ENCODE data around the gene F2. TPM values are rescaled to one million over a fixed set of nuclear protein-coding genes. Genes with fewer than 3 reads are reported as not detected.

Gene F2
- polyA plus RNA-seq, 4 donors: 0.09 to 2.3 TPM; not detected in 2

DNA sequence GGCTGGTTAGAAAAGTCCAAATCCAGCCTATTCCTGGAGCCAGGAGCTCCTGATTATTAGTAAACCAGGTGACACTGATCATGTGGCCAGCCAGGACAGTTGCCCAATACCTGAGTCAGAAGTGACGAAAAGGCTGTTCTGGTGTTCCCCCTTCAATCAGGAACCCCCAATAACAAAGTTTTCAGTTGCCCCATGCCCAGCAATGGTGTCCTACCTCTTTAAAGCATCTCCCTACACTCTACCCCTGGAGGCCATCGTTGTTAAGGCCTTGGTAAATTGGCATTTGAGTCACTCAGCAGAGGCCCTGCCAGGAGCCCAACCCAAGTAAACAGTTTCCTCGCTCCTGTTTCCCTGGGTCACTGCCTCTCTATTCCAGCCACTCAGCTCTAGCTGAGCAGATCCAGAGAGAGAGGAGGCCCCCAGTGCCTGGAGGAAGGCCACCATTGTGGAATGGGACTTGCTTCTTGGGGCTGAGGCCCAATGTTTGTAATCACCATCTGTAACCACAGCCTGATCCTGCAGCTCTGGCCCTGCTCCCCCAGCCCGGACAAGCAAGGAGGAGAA is 43.6 kb upstream of the F2 start:
- H3K4me3 ChIP-seq (ENCODE audit: low read depth in 1 of 3, low read length in 3 of 3): no peak overlapping the region
- DNase-seq (peak; percentile 65 to 78), FAIRE-seq (no peak)
- peaks cover 2 to 45% (median 10%) of the 10 kb centered on the region in 3 donors for H3K4me1 ChIP-seq (ENCODE audit: control insufficient read depth in 3 of 3, insufficient read depth in 2 of 3, low read depth in 1 of 3, low read length in 2 of 3)
- no peaks in the 10 kb centered on the region for H3K9me3 ChIP-seq (ENCODE audit: control insufficient read depth in 2 of 2, insufficient read depth in 1 of 2, low read depth in 1 of 2, low read length in 1 of 2)
- H3K27ac ChIP-seq (ENCODE audit: low read depth in 1 of 3, low read length in 2 of 3): peak overlapping the region; percentile 27 to 97 (median 77)
- no peaks in the 10 kb centered on the region for H3K27me3 ChIP-seq (ENCODE audit: control insufficient read depth in 3 of 3, insufficient read depth in 3 of 3, low read length in 3 of 3)
- H3K36me3 ChIP-seq (ENCODE audit: control insufficient read depth in 3 of 3, insufficient read depth in 2 of 3, low read depth in 1 of 3, low read length in 3 of 3): peaks cover 14 to 90% (median 25%) of the 10 kb centered on the region in 3 donors
- 26 to 35% (median 31%) methylated on average over 4 of the region's 4 CpGs for WGBS, 3 donors

DNA sequence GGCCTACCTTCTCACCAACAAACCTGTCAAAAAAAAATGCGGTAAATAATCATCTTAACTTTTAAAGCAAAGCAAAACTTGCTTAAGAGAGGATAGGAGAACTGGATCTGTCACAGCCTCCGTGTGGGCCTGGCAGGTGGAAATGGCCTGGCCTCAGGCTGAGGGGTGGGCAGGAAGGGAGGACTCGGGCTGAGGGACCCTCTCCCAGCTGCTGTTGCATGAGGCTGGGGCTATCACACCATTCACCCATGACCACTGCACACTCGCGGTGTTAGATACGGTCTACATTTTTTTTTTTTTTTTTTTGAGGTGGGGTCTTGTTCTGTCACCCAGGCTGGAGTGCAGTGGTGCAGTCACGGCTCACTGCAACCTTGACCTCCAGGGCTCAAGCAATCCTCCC is 43.1 kb upstream of the F2 start:
- no peak for DNase-seq
- peak overlapping the region in 2 of 3 donors; percentile 77 to 97 for H3K27ac ChIP-seq (ENCODE audit: low read depth in 1 of 3, low read length in 2 of 3)

DNA sequence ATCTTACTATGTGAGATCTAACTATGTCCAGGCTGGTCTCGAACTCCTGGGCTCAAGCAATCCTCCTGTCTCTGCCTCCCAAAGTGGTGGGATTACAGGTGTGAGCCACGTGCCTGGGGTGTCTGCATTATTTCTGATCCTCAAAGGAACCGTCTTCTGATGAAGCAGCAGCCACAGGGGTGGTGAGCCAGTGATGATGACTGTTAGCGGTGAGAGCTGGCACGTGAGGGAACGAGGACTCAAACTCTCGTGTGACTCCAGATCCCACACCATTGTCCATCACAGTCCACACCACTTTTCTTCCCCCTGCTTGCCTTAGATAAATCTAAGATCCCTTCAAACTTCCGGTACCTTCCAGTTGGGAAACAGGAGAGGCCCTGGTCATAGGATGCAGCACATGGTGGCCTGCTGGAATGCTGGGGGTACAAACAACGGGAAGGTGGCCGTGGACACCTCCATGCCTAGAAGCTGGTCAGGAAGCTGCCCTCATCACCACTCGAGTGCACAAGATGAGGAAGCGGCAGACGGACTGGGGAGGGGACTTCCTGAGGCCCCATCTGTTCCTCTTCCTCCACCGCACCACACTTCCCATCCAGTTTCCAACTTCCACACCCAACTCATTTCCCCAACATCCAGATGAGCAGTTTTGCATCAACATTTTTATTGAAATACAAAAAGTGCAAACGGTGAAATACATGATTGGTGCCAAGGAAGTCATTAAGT is 42.4 kb upstream of the F2 start:
- Histone ChIP-seq H3K4me3 (ENCODE audit: low read depth in 1 of 3, low read length in 3 of 3) (no peak overlapping the region), H3K4me1 (ENCODE audit: control insufficient read depth in 3 of 3, insufficient read depth in 2 of 3, low read depth in 1 of 3, low read length in 2 of 3) (peaks cover 2 to 45% (median 10%) of the 10 kb centered on the region in 3 donors), H3K27ac (ENCODE audit: low read depth in 1 of 3, low read length in 2 of 3) (peak overlapping the region in 2 of 3 donors; percentile 48 to 97), H3K9me3 (ENCODE audit: control insufficient read depth in 2 of 2, insufficient read depth in 1 of 2, low read depth in 1 of 2, low read length in 1 of 2) (no peaks in the 10 kb centered on the region), H3K27me3 (ENCODE audit: control insufficient read depth in 3 of 3, insufficient read depth in 3 of 3, low read length in 3 of 3) (no peaks in the 10 kb centered on the region), H3K36me3 (ENCODE audit: control insufficient read depth in 3 of 3, insufficient read depth in 2 of 3, low read depth in 1 of 3, low read length in 3 of 3) (peaks cover 16 to 91% (median 28%) of the 10 kb centered on the region in 3 donors)
- 77 to 84% (median 78%) methylated on average over 15 of the region's 15 CpGs for WGBS, 3 donors
- DNase-seq (no peak), FAIRE-seq (no peak)

More for the DNA sequence above, 43.1 kb upstream of the F2 start:
- WGBS, 3 donors: 83 to 89% (median 87%) methylated on average over 7 of the region's 7 CpGs
- H3K27me3 ChIP-seq (ENCODE audit: control insufficient read depth in 3 of 3, insufficient read depth in 3 of 3, low read length in 3 of 3): no peaks in the 10 kb centered on the region
- peaks cover 17 to 91% (median 26%) of the 10 kb centered on the region in 3 donors for H3K36me3 ChIP-seq (ENCODE audit: control insufficient read depth in 3 of 3, insufficient read depth in 2 of 3, low read depth in 1 of 3, low read length in 3 of 3)
- FAIRE-seq: no peak
- peaks cover 2 to 45% (median 10%) of the 10 kb centered on the region in 3 donors for H3K4me1 ChIP-seq (ENCODE audit: control insufficient read depth in 3 of 3, insufficient read depth in 2 of 3, low read depth in 1 of 3, low read length in 2 of 3)
- no peaks in the 10 kb centered on the region for H3K9me3 ChIP-seq (ENCODE audit: control insufficient read depth in 2 of 2, insufficient read depth in 1 of 2, low read depth in 1 of 2, low read length in 1 of 2)
- no peak overlapping the region for H3K4me3 ChIP-seq (ENCODE audit: low read depth in 1 of 3, low read length in 3 of 3)

GRCh38 chr11:46677169-46677568 is 41.8 kb upstream of the F2 start:
- DNase-seq: no peak
- 92 to 97% (median 92%) methylated on average over 8 of the region's 8 CpGs for WGBS, 3 donors
- no peak for FAIRE-seq
- no peak overlapping the region for H3K4me3 ChIP-seq (ENCODE audit: low read depth in 1 of 3, low read length in 3 of 3)
- H3K4me1 ChIP-seq (ENCODE audit: control insufficient read depth in 3 of 3, insufficient read depth in 2 of 3, low read depth in 1 of 3, low read length in 2 of 3): peaks cover 2 to 45% (median 10%) of the 10 kb centered on the region in 3 donors
- no peaks in the 10 kb centered on the region for H3K27me3 ChIP-seq (ENCODE audit: control insufficient read depth in 3 of 3, insufficient read depth in 3 of 3, low read length in 3 of 3)
- H3K36me3 ChIP-seq (ENCODE audit: control insufficient read depth in 3 of 3, insufficient read depth in 2 of 3, low read depth in 1 of 3, low read length in 3 of 3): peaks cover 19 to 91% (median 31%) of the 10 kb centered on the region in 3 donors
- no peaks in the 10 kb centered on the region for H3K9me3 ChIP-seq (ENCODE audit: control insufficient read depth in 2 of 2, insufficient read depth in 1 of 2, low read depth in 1 of 2, low read length in 1 of 2)
- no peak overlapping the region for H3K27ac ChIP-seq (ENCODE audit: low read depth in 1 of 3, low read length in 2 of 3)

DNA sequence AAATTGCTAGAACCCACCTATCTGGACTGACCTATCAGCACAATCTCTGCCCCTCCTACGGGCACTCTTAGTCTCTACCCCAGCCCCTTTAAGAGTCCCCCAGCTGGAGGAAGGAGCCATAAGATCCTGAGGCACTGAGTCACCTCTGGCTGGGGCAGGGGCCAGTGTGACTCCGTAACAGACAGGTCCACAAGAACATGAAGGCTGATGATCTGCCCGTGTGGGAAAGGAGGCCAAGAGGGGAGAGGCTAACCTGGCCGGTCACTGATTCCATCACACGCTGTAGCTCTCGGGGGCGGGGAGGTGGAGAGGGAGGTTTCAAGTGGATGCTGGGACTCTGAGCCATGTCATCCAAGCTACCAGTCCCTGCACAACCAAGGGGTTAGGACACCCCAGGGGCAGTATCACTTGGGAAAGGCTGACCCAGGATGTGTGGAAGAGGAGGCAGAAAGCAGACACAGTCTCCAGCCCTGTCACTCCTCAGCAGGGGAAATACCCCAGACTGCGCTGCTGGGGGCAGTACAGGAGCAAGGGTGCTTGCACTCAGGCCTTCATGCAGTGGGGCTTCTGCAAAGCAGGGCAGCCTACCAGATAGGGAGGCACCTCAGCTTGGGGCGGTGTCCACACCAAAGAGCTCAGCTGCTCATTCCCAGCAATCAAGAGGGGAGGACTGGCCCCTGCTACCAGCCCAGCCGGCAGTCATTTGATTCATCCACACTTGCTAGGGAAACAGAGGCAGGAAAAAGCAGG is 40.8 kb upstream of the F2 start:
- FAIRE-seq: no peak
- Histone ChIP-seq H3K27ac (ENCODE audit: low read depth in 1 of 3, low read length in 2 of 3) (no peak overlapping the region), H3K36me3 (ENCODE audit: control insufficient read depth in 3 of 3, insufficient read depth in 2 of 3, low read depth in 1 of 3, low read length in 3 of 3) (peaks cover 19 to 90% (median 27%) of the 10 kb centered on the region in 3 donors), H3K4me1 (ENCODE audit: control insufficient read depth in 3 of 3, insufficient read depth in 2 of 3, low read depth in 1 of 3, low read length in 2 of 3) (peaks cover 2 to 45% (median 10%) of the 10 kb centered on the region in 3 donors), H3K4me3 (ENCODE audit: low read depth in 1 of 3, low read length in 3 of 3) (no peak overlapping the region), H3K27me3 (ENCODE audit: control insufficient read depth in 3 of 3, insufficient read depth in 3 of 3, low read length in 3 of 3) (no peaks in the 10 kb centered on the region), H3K9me3 (ENCODE audit: control insufficient read depth in 2 of 2, insufficient read depth in 1 of 2, low read depth in 1 of 2, low read length in 1 of 2) (no peaks in the 10 kb centered on the region)
- no peak for DNase-seq
- 84 to 90% (median 86%) methylated on average over 10 of the region's 10 CpGs for WGBS, 3 donors

GRCh38 chr11:46678741-46679130 is 40.3 kb upstream of the F2 start:
- Histone ChIP-seq H3K27me3 (ENCODE audit: control insufficient read depth in 3 of 3, insufficient read depth in 3 of 3, low read length in 3 of 3) (no peaks in the 10 kb centered on the region), H3K36me3 (ENCODE audit: control insufficient read depth in 3 of 3, insufficient read depth in 2 of 3, low read depth in 1 of 3, low read length in 3 of 3) (peaks cover 19 to 87% (median 26%) of the 10 kb centered on the region in 3 donors), H3K27ac (ENCODE audit: low read depth in 1 of 3, low read length in 2 of 3) (no peak overlapping the region), H3K4me3 (ENCODE audit: low read depth in 1 of 3, low read length in 3 of 3) (no peak overlapping the region), H3K4me1 (ENCODE audit: control insufficient read depth in 3 of 3, insufficient read depth in 2 of 3, low read depth in 1 of 3, low read length in 2 of 3) (peaks cover 2 to 40% (median 10%) of the 10 kb centered on the region in 3 donors), H3K9me3 (ENCODE audit: control insufficient read depth in 2 of 2, insufficient read depth in 1 of 2, low read depth in 1 of 2, low read length in 1 of 2) (no peaks in the 10 kb centered on the region)
- 82 to 90% (median 86%) methylated on average over 9 of the region's 9 CpGs for WGBS, 3 donors
- DNase-seq (no peak), FAIRE-seq (no peak)

- Histone ChIP-seq H3K27me3 (ENCODE audit: control insufficient read depth in 3 of 3, insufficient read depth in 3 of 3, low read length in 3 of 3) (no peaks in the 10 kb centered on the region), H3K9me3 (ENCODE audit: control insufficient read depth in 2 of 2, insufficient read depth in 1 of 2, low read depth in 1 of 2, low read length in 1 of 2) (no peaks in the 10 kb centered on the region), H3K4me3 (ENCODE audit: low read depth in 1 of 3, low read length in 3 of 3) (no peak overlapping the region), H3K4me1 (ENCODE audit: control insufficient read depth in 3 of 3, insufficient read depth in 2 of 3, low read depth in 1 of 3, low read length in 2 of 3) (peaks cover 0 to 33% (median 10%) of the 10 kb centered on the region in 3 donors), H3K36me3 (ENCODE audit: control insufficient read depth in 3 of 3, insufficient read depth in 2 of 3, low read depth in 1 of 3, low read length in 3 of 3) (peaks cover 19 to 85% (median 26%) of the 10 kb centered on the region in 3 donors), H3K27ac (ENCODE audit: low read depth in 1 of 3, low read length in 2 of 3) (no peak overlapping the region)
- DNase-seq (peak; percentile 53 to 56), FAIRE-seq (no peak)
- 45 to 79% (median 55%) methylated on average over 24 to 26 of the region's 26 CpGs for WGBS, 3 donors
These were observed 39.5 kb upstream of the F2 start for GRCh38 chr11:46679241-46680163.
